ENCODE results near the gene ATP5MK. TPM values are rescaled to one million over a fixed set of nuclear protein-coding genes. Genes with fewer than 3 reads are reported as not detected.

ATP5MK gene
- total RNA-seq: 1,000 to 10,000 TPM in 1 of 2 donors, 100 to 1,000 TPM in 1; 554 to 1,203 TPM

- DNase-seq (ENCODE audit: low spot score): peak; percentile 98
- TF ChIP-seq CTCF (IDR thresholded peaks at IDR 0.05): peak in 1 of 2 donors; percentile 31
- Histone ChIP-seq H3K4me1 (peaks cover 0 to 42% of the 10 kb centered on the region in 2 donors), H3K9me3 (no peaks in the 10 kb centered on the region), H3K27ac (peak within 1 kb of the TSS; percentile 92 to 94), H3K27me3 (no peaks in the 10 kb centered on the region), H3K36me3 (peaks cover 43% of the 10 kb centered on the region), H3K4me3 (peak within 1 kb of the TSS; percentile 88 to 97)
Observed at GRCh38 chr10:103396067-103396788, at the start of gene ATP5MK, which contains the start of gene PDCD11. ATP5MK (minus strand) TSS chr10:103396475; CDS start chr10:103392457, 4,018 bp downstream. PDCD11 (plus strand) TSS chr10:103396626; CDS start chr10:103398427, 1,801 bp downstream.

GRCh38 chr10:103445366-103445765, 49.1 kb upstream of the ATP5MK start:
- Histone ChIP-seq H3K27ac (peak overlapping the region; percentile 88 to 93), H3K9me3 (no peaks in the 10 kb centered on the region), H3K27me3 (no peaks in the 10 kb centered on the region), H3K4me1 (peaks cover 0 to 84% of the 10 kb centered on the region in 2 donors), H3K36me3 (peaks cover 79% of the 10 kb centered on the region), H3K4me3 (no peak overlapping the region)
- DNase-seq (ENCODE audit: low spot score): no peak
- no peak for TF ChIP-seq CTCF (IDR thresholded peaks at IDR 0.05)

- Histone ChIP-seq H3K36me3 (peaks cover 73% of the 10 kb centered on the region), H3K27me3 (no peaks in the 10 kb centered on the region), H3K9me3 (no peaks in the 10 kb centered on the region), H3K27ac (peak overlapping the region in 1 of 2 donors; percentile 93), H3K4me1 (peaks cover 0 to 75% of the 10 kb centered on the region in 2 donors), H3K4me3 (no peak overlapping the region)
- no peak for DNase-seq (ENCODE audit: low spot score)
- no peak for TF ChIP-seq CTCF (IDR thresholded peaks at IDR 0.05)
Observed at GRCh38 chr10:103444478-103444877, 48.2 kb upstream of the ATP5MK start.

GRCh38 chr10:103443475-103444185, 47.4 kb upstream of the ATP5MK start:
- H3K4me1 ChIP-seq: peaks cover 0 to 69% of the 10 kb centered on the region in 2 donors
- no peak overlapping the region for H3K4me3 ChIP-seq
- H3K9me3 ChIP-seq: no peaks in the 10 kb centered on the region
- no peak overlapping the region for H3K27ac ChIP-seq
- no peaks in the 10 kb centered on the region for H3K27me3 ChIP-seq
- TF ChIP-seq CTCF (IDR thresholded peaks at IDR 0.05): no peak
- no peak for DNase-seq (ENCODE audit: low spot score)
- peaks cover 76% of the 10 kb centered on the region for H3K36me3 ChIP-seq

GRCh38 chr10:103442031-103442461, 45.8 kb upstream of the ATP5MK start:
- Histone ChIP-seq H3K4me3 (no peak overlapping the region), H3K27me3 (no peaks in the 10 kb centered on the region), H3K4me1 (peaks cover 0 to 54% of the 10 kb centered on the region in 2 donors), H3K9me3 (no peaks in the 10 kb centered on the region), H3K27ac (peak overlapping the region; percentile 40 to 41), H3K36me3 (peaks cover 82% of the 10 kb centered on the region)
- DNase-seq (ENCODE audit: low spot score): peak; percentile 66
- no peak for TF ChIP-seq CTCF (IDR thresholded peaks at IDR 0.05)

All from right atrium auricular region (tissue), 2 donors.